HG03342 (cell line): Measurements from ENCODE around the gene SLC23A2.

Experiments used
- ATAC-seq: cut with Tn5 transposase; IDR thresholded peaks from one replicate; pipeline ENCODE4 v1.9.1; 2021; ENCODE audit warnings: mild to moderate bottlenecking, moderate library complexity; ENCODE audit not compliant: unreplicated experiment

The SLC23A2 gene

GRCh38 chr20:4971064-4971463, 30.2 kb downstream of the SLC23A2 start:
- ATAC-seq: no peak

GRCh38 chr20:4967752-4968477, 33.4 kb downstream of the SLC23A2 start:
- no peak for ATAC-seq

DNA sequence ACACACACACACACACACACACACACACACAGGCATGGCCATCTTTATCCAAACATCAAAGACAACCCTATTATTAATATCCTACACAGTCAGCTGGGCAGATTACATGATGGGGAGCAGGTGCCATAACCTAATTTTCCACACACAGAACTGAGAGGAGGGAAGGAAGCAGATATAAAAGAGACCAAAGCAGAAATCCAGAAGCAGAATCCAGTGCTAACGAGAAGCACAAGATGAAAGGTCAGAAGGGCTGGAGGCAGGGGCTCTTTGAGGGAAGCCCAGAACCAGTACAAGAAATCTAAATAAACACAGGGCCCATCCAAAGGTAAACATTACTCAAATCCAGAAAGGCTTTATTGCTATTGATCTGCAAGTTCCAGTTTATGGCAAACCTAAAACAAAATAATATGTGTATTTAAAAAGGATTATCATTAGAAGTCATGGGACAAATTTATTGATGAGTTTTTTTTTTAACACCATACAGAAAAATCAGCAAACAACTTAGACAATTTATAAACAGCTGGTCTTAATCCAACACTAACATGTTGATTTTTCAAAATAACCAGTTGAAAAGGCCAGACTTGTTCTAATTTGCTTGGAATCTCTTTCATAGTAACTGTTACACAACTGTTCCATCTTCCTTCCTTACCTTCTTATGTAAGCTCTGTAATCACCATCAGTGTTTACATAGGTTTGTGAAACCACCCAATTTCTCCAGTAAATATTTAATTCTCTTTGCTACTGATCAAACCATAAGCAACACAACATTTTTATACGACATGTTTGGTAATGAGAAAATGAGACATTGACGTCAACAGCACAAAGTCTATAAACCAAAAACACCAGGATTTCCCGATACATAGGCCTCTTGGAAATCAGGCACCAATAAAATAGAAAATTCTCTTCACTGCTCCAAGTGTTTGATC, 34.2 kb downstream of the SLC23A2 start:
- ATAC-seq: no peak

GRCh38 chr20:4962241-4962855, 39.0 kb downstream of the SLC23A2 start:
- no peak for ATAC-seq

- no peak for ATAC-seq
These were observed 39.6 kb downstream of the SLC23A2 start for GRCh38 chr20:4961746-4962145.

DNA sequence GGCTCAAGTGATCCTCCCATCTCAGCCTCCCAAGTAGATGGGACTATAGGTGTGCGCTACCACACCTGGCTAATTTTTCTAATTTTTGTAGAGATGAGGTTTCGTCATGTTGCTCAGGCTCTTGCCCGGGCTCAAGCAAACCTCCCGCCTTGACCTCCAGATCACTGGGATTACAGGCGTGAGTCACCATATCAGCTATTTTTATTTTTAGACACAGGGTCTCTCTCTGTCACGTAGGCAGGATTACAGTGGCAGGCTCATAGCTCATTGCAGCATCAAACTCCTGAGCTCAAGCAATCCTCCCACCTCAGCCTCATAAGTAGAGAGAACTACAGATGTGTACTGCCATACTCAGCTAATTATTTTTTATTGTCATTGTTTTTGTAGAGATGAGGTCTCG, 41.7 kb downstream of the SLC23A2 start:
- no peak for ATAC-seq

DNA sequence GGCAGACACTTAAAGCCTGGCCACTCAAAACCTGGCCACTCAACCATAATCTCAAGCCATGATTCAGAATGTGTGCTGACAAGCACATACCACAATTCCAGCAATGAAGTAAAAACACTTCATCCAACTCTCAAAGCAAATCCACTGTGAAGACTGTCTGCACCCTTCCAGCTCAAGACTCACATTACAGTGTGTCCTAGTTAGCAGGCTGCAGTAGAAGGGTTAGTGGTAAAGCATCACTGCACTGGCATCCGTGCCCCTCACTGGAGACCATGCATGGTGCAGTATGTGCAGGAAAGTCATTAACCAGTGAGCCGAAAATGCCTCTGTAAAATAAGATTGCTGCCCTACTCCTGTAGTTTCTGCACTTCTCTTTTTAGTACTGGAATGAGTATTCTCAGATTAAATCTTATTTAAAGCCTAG, 43.4 kb downstream of the SLC23A2 start:
- no peak for ATAC-seq

GRCh38 chr20:4957187-4957586, 44.1 kb downstream of the SLC23A2 start:
- no peak for ATAC-seq

- no peak for ATAC-seq
These were observed 45.0 kb downstream of the SLC23A2 start for GRCh38 chr20:4956200-4956810.

DNA sequence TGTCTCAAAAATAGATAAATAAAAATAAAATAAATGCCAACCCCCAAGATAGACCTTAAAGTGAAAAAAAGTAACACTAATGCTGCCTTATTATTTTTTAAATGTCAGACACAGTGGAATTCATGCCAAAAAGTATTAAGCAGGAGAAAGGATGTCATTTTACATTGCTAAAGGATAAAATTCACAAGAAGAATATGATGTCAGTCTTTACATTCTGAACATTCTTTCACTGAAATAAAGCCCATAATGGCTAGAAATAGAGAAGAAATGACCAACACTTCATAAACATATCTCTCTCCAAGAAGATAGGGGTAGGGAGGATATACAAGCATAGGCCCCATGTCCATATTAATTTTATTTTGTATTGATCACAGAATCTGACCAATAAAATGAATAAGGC, 47.4 kb downstream of the SLC23A2 start:
- no peak for ATAC-seq

- ATAC-seq: no peak
These were observed 49.1 kb downstream of the SLC23A2 start for GRCh38 chr20:4952229-4952628.

DNA sequence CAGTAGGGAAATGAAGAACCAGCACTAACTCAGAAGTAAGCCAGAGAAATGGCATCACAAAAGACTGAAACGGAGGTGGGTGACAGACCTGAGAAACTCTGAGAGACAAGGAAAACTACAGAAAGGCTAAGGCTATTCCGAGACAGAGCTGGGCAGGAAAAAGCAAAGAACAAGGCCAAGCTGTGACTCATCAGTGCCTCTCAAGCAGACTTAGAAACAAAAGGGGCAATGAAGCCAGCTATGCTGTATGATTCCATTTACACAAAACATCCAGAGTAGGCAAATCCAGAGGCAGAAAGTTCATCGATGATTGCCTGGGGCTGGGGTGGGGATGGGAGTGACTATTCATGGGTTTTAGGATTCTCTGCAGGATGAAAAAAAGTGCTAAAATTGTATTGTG, 50.0 kb downstream of the SLC23A2 start:
- ATAC-seq: no peak

DNA sequence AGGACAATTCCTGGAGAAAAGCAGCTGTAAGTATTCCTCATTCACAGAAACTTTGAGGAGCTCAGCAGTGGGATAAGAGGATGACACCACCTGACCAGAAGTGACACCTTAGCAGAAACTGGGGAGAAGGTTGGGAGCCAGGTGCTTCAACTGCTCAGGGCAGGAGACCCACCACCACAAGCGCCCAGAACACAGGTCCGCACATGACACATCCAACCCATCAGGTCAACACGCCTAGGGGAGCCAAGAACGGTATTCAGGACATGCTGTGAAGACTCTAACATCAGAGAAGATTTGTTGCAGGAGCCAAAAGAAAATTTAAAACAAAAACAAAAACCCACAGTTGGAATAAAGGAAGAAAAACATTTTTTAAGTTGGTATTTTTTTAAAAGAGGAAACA, 50.5 kb downstream of the SLC23A2 start:
- no peak for ATAC-seq

DNA sequence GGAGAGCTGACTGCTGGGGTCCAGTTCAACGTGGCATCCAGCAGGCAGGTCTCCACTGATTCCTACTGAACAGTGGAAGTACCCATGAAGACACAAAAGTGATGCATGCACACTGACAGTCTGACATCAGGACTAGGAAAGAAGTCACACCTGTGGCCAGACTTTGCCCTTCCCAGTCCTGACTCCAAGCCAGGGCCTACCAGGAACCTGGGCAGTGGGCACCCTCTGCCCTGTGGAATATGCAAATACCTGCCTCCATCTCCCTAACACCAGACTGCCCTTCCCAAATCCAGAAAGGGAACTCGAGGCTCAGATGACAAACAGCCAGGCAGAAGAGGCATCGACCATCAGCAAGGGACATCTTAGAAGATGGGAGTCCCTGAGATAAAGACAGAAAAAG, 50.9 kb downstream of the SLC23A2 start:
- no peak for ATAC-seq

DNA sequence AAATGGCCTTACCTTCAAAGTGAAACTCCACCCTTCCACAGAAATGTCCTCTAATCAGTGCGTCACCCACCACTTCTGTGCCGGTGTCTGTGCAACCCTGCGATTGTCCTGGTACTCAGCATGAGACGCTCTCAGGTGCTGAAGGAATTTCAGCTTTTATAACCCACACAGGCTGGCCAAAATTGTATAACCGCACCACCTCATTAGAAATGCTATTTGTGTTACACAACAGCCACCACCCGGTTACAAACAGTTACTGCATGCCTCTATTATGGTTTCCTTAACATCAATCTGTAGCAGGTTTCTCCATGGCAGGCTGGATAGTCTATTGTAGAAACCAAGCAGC, 51.5 kb downstream of the SLC23A2 start:
- ATAC-seq: peak; percentile 60

DNA sequence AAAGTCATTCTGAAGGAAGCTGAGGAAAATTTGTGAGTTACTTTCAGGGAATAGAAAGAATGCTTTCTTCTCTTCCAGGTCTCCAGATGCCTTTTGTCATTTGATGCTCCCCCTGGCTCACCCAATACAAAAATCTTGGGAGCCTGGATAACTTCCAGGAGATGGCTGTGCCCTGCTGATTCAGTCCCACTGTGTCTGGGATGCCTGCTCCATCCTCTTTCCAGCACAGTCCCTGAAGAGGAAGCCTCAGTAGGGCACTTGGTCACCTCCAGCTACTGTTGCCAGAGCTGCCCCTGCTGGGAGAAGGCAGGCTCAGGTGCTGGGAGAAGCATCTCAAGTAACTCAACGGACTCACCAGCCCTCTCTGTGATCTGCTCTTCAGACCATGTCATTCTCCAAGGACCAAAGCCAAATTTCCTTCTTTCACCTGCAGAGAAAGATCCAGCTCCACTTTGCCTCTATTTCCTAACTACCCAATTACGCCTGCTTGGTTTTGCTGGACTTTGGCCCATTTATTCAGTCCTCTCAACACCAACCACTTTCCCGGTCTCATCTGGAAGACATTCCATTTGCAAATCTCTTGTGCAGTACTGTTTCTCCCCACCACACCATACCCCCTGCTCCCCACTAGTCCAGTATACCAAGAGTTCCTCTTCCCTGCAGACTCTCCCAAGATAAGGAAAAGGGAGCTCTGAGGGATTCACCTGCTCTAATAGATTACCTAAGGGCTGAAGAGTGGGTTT, 53.3 kb downstream of the SLC23A2 start:
- no peak for ATAC-seq

DNA sequence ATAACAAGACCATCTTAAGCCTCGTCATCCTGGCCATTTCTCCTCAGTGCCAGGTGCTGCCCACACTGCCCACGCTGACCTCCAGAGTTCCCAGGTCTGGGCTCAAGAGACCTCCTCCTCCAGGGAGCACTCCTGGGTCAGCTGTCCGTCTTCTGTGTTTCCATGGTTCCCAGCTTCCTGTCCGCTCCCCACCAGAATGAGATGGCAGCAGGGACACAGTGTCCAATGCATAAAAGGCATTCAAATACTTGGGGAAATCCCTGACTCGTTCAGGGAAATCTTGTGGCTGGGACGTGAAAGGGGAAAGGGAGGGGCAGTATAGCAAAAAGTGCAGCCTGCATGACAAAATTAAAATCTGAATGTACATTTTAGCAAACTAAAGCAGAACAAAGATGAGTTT, 54.3 kb downstream of the SLC23A2 start:
- no peak for ATAC-seq

DNA sequence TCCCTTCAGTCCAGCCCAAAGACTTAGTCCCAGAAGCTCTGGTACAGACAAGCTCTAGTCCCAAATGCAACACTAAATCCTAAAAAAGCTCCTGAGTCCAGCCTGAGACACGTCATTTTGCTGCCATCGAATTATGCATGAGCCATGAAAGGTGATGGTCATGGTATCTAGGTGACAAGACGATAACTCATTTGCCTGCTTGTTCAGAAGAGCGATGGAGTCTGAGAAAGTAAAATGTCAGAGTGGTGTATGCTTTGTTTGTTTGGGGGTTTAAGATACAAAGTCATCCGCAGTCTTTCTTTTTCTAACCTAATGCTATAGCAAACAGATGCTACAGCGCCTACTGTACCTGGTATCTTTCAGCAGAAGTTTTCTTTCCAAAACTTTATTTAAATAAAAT, 54.7 kb downstream of the SLC23A2 start:
- no peak for ATAC-seq

GRCh38 chr20:4944518-4945313, 56.6 kb downstream of the SLC23A2 start:
- ATAC-seq: no peak

- ATAC-seq: no peak
These were observed 59.0 kb downstream of the SLC23A2 start for GRCh38 chr20:4942331-4942730.
